ENCODE results near the gene CD244. TPM values are rescaled to one million over a fixed set of nuclear protein-coding genes. Genes with fewer than 3 reads are reported as not detected.
"Not testable (repeated sequence)": the region's sequence is repeated elsewhere in the genome, so short reads cannot be mapped to it uniquely, and the experiment has no call there.

CD244 gene
- not detected in 2 replicates for total RNA-seq (2014; rRNA removed; shearing (Covaris generic))

- DNase-seq (ENCODE audit: low spot score), result no peak
Observed at GRCh38 chr1:160862203-160863060, at the start of gene CD244. TSS of gene CD244 (minus strand) at chr1:160862887. CDS start at chr1:160862677, 210 bp downstream.

DNA sequence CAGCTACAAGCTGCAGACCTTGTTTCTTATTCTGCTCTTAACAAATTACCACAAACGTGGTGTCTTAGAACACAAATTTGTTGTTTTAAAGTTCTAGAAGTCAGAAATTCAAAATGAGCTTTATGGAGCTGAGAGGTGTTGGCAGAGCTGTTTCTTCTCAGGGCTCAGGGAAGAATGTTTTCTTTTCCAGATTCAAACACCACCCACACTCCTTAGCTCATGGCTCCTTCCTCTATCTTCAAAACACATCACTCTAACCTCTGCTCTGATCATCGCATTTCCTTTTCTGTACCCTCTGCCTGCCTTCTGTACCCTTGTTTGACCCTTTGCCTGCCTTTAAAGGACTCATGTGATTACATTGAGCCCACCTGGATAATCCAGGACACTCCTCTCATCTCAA is 49.2 kb upstream of the CD244 start:
- no peak for DNase-seq (ENCODE audit: low spot score)

DNA sequence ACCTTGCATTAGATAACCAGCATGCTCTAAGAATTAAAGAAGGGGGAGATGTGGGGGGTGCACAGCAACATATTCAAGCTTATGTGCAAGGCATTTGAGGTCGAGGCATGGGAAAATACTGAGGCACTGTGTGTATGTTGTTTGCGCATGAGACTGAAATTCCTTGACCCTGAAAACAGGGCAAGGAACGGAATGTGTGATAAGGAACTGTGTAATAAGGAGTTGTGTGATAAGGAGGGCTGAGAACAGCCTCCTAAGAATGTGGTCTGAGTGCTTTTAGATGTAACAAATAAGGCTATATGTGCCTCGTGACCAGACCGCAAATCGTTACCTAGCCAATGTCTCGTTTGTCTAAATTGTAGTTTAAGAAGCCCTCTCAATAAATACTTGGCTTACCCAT is 48.8 kb upstream of the CD244 start:
- no peak for DNase-seq (ENCODE audit: low spot score)

GRCh38 chr1:160910170-160910750 is 47.6 kb upstream of the CD244 start:
- DNase-seq (ENCODE audit: low spot score), result no peak

- no peak for DNase-seq (ENCODE audit: low spot score)
Observed at GRCh38 chr1:160907976-160908375, 45.3 kb upstream of the CD244 start.

DNA sequence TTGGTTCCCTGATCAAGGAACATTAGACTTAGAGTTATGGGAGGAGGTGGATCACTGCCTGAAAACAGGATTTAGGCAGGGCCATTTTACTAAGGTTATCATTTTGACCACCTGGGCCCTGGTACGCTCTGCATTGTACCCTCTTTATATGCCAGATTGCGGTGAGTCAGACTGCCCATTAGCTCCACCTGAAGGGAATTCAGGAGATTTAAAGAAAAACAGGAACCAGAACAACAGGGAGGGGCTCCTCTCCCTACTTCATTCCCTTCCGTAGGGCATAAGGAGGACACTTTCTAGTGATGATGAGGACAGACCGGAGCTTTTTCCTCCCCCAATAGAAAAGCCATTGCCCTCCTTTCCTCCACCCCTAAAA is 42.9 kb upstream of the CD244 start:
- DNase-seq (ENCODE audit: low spot score), result no peak

- no peak for DNase-seq (ENCODE audit: low spot score)
Observed at GRCh38 chr1:160904783-160905616, 42.3 kb upstream of the CD244 start.

- DNase-seq (ENCODE audit: low spot score), result not testable (repeated sequence)
Observed at GRCh38 chr1:160902251-160902650, 39.6 kb upstream of the CD244 start.

GRCh38 chr1:160901768-160902167 is 39.1 kb upstream of the CD244 start:
- no peak for DNase-seq (ENCODE audit: low spot score)

DNA sequence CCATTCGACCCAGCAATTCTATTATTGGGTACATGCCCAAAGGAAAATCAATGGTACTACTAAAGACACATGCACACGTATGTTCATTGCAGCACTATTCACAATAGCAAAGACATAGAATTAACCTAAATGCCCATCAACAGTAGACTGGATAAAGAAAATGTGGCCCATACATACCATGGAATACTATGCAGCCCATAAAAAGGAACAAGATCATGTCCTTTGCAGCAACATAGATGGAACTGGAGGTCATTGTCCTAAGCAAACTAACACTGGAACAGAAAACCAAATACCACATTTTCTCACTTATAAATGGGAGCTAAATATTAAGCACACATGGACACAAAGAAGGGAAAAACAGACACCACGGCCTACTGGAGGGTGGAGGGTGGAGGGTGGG is 38.0 kb upstream of the CD244 start:
- DNase-seq (ENCODE audit: low spot score), result not testable (repeated sequence)

GRCh38 chr1:160894368-160895135 is 31.9 kb upstream of the CD244 start:
- not testable (repeated sequence) for DNase-seq (ENCODE audit: low spot score)

- no peak for DNase-seq (ENCODE audit: low spot score)
Observed at GRCh38 chr1:160891474-160891873, 28.8 kb upstream of the CD244 start.

GRCh38 chr1:160888926-160889325 is 26.2 kb upstream of the CD244 start:
- DNase-seq (ENCODE audit: low spot score), result no peak

- DNase-seq (ENCODE audit: low spot score), result no peak
Observed at GRCh38 chr1:160887071-160887470, 24.4 kb upstream of the CD244 start.

DNA sequence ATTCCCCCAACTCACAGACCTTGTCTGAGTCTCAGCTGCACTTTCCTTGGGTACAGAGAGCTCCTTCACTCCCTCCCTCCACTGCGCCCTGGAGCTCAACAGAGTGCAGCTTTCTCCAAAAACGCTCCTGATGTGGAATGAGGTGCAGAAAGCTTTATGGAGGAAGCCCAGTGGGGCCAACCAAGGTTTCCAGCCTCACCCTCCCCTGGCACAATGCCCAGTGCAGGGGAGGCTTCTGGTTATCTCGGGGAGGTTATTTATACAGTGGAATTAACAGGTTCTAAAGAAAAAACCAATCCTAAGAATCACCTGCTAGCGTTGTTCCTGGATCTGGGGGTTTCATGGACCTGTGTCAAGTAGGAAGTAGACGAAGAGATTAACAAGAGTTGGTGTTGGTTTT is 22.4 kb upstream of the CD244 start, which contains the start of gene ITLN1:
Gene ITLN1, minus strand, starts transcription at position 139 of the 400 bp plus-strand sequence. CDS start 303 bp downstream, outside the sequence.
- no peak for DNase-seq (ENCODE audit: low spot score)

DNA sequence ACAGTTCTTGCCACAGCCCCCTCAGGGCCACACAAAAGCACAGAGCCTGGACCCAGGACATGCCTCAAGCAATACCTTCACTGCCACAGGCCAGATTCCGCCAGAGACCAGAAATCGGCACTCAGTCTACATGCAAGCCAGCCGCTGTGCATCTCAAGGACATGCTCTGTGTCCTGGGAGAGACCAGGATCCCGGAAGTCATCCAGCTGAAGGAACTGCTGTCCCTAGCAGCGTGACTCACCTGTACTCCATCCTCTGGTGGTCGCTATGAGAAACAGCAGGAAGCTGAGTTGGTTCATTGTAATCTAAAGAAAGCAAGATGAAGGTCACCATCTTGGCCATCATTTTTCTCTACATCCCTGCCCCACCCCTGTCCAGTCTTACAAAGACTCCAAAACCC is 21.9 kb upstream of the CD244 start:
- DNase-seq (ENCODE audit: low spot score), result peak; percentile 21

DNA sequence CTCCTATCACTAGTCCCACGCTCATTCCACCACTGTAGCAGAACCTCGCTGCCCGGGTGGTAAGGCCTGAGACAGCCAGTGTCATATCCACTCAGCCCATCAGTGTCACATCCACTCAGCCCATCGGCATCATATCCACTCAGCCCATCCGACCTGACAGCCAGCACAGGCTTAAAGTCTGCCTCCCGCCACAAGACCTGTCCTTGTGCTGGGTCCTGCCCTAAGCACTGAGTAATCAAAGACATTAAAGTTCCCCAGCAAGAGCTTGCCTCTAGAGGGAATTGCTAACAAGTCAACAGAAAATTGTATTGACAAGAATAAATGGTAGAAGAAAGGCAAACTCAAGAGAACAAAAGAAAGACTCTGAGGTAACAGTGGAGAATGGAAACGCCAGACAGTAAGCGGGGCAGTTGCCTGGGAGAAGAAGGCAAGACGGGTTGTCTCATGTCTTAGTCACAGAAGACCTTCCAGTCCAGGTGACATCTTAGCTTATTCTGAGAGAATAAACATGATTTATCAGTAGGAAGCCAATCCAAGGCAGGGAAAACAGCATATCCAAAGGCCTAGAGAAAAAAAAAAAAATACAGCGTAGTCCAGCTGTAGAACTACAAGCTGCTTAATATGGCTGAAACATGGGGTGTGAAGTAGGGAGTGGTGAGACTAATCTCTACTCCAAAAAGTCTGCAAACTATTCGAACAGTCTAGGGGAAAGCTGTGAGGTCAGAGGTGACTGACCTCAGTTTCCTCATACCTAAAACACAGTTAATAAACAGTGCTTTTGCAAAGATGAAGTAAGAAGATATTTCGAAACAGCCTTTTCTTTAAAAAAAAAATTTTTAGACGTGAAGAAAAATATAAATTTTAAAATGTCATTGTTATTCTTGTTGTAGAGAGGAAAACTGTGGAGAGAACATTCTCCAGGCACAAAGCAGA is 21.2 kb upstream of the CD244 start:
- DNase-seq (ENCODE audit: low spot score), result no peak

DNA sequence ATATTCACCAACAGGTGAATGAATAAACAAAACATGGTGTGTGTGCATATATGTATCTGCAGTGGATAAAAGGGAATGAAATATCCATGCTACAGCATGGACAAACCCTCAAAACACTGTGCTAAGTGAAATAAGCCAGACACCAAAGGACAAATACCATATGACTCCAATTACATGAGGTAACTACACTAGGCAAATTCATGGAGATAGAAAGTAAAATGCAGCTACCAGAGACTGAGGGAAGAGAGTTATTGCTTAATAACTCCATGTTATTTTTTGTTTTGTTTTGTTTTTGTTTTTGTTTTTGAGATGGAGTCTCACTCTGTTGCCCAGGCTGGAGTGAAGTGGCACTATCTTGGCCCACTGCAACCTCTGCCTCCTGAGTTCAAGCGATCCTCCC is 19.9 kb upstream of the CD244 start:
- DNase-seq (ENCODE audit: low spot score), result no peak

DNA sequence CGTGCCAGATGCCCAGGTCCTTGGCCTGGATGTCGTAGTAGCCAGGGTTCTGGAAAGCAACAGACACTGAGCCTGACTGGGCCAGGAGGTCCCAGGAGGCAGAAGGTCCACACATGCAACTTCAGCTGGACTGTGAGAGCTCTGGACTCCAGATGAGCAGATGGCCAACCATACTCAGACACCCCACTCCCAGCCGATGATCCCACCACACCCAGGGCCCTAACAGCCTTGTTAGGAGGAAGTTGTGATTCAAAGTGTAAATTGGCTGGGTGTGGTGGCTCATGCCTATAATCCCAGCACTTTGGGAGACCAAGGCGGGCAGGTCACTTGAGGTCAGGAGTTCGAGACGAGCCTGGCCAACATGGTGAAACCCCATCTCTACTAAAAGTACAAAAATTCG is 18.6 kb upstream of the CD244 start:
- not testable (repeated sequence) for DNase-seq (ENCODE audit: low spot score)

DNA sequence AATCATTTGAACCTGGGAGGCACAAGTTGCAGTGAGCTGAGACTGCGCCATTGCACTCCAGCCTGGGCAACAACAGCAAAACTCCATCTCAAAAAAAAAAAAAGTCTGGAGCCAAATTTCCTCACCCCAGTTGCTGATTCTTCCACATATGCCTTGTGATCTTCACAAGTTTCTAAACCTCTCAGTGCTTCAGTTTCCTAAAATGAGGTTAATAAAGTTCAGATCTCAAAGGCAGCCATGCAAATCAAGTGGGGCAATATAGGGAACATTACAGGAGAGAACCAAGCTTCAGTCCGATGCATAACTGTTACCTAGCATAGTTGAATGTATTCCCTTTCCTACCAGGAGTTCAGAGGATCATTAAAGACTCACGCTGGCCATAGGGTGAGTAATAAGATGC is 17.5 kb upstream of the CD244 start:
- no peak for DNase-seq (ENCODE audit: low spot score)

Measured in H4 (cell line).